PC-9 (cell line): ENCODE data around the gene PTPRF.

Source experiments
- EZH2 ChIP-seq: fragments of 200-600 bp; sonication (generic); IDR thresholded peaks from 2 replicates; pipeline ENCODE4 v1.8.0; 2017; ENCODE audit warnings: antibody characterized with exemption, low read depth
- TF ChIP-seq, protein P1 (sequence below): fragments of 200-600 bp; sonication (generic); conservative IDR thresholded peaks from 2 replicates; pipeline ENCODE4 v1.6.1; 2017; ENCODE audit warnings: mixed run types, antibody characterized with exemption, mild to moderate bottlenecking, moderate library complexity

GRCh38 chr1:43507296-43508295 lies 23.1 kb upstream of the PTPRF start:
- TF ChIP-seq, protein P1, sequence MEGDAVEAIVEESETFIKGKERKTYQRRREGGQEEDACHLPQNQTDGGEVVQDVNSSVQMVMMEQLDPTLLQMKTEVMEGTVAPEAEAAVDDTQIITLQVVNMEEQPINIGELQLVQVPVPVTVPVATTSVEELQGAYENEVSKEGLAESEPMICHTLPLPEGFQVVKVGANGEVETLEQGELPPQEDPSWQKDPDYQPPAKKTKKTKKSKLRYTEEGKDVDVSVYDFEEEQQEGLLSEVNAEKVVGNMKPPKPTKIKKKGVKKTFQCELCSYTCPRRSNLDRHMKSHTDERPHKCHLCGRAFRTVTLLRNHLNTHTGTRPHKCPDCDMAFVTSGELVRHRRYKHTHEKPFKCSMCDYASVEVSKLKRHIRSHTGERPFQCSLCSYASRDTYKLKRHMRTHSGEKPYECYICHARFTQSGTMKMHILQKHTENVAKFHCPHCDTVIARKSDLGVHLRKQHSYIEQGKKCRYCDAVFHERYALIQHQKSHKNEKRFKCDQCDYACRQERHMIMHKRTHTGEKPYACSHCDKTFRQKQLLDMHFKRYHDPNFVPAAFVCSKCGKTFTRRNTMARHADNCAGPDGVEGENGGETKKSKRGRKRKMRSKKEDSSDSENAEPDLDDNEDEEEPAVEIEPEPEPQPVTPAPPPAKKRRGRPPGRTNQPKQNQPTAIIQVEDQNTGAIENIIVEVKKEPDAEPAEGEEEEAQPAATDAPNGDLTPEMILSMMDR: no peak
- TF ChIP-seq EZH2: no peak
